ENCODE data around the gene UNG. TPM values are rescaled to one million over a fixed set of nuclear protein-coding genes. Genes with fewer than 3 reads are reported as not detected.

UNG gene
- total RNA-seq, 2 donors from 2014 or later: 4.9 to 13.5 TPM

- WGBS, 2 donors: 90 to 100% methylated on average over 1 to 3 of the region's 3 CpGs
- Histone ChIP-seq H3K27ac (no peak overlapping the region), H3K27me3 (no peaks in the 10 kb centered on the region), H3K4me1 (peaks cover 45% of the 10 kb centered on the region), H3K4me3 (no peak overlapping the region), H3K36me3 (replicated peaks in 1 of 2; ENCODE audit: insufficient read depth in 1 of 2, low read depth in 2 of 2) (no peaks in the 10 kb centered on the region), H3K9me3 (no peaks in the 10 kb centered on the region)
- intact Hi-C loops (cut with DNase I): no loop called here
- TF ChIP-seq POLR2A (IDR thresholded peaks at IDR 0.05): no peak
- no peak for TF ChIP-seq CTCF (IDR thresholded peaks at IDR 0.05)
- DNase-seq (no peak), ATAC-seq (no peak)
Observed at GRCh38 chr12:109121346-109121880, 24.0 kb downstream of the UNG start.

DNA sequence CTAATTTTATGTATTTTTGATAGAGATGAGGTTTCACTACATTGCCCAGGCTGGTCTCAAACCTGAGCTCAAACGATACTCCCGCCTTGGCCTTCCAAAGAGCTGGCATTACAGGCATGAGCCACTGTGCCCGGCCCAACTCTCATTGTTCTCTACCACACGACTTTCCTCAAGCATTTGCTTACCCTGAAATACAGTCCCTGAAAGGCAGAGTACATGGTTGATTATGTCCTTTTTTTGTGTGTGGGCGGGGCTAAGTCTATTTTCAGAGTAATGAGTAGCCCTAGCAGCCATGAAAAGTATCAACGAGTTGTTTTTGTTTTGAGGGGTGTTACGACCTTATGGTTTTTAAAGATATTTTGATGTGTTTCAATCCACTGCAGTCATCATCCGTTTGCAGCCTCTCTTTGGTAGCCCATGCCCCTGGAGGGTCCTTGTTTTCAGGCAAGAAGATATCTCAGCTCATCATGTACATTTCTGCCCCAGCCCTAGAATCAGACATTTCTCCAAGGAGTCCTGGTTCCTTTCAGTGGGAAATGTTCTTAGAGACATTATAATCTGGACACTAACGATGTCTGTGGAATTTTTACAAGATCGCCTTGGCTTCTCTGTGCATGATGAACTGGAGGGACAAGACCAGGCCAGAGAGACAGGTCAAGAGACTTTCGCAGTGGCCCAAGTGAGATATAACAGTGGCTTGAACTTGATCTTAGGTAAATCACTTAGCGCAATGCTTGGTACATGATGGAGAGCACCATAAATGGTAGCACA lies 27.7 kb downstream of the UNG start:
- DNase-seq (no peak), ATAC-seq (no peak)
- 78 to 84% methylated on average over 12 of the region's 12 CpGs for WGBS, 2 donors
- Histone ChIP-seq H3K27ac (peak overlapping the region in 1 of 4 donors; percentile 9), H3K27me3 (no peaks in the 10 kb centered on the region), H3K4me1 (peaks cover 8% of the 10 kb centered on the region), H3K36me3 (replicated peaks in 1 of 2; ENCODE audit: insufficient read depth in 1 of 2, low read depth in 2 of 2) (no peaks in the 10 kb centered on the region), H3K4me3 (no peak overlapping the region), H3K9me3 (no peaks in the 10 kb centered on the region)
- intact Hi-C loops (cut with DNase I): no loop called here
- TF ChIP-seq POLR2A (IDR thresholded peaks at IDR 0.05): no peak
- TF ChIP-seq CTCF (IDR thresholded peaks at IDR 0.05): no peak

DNA sequence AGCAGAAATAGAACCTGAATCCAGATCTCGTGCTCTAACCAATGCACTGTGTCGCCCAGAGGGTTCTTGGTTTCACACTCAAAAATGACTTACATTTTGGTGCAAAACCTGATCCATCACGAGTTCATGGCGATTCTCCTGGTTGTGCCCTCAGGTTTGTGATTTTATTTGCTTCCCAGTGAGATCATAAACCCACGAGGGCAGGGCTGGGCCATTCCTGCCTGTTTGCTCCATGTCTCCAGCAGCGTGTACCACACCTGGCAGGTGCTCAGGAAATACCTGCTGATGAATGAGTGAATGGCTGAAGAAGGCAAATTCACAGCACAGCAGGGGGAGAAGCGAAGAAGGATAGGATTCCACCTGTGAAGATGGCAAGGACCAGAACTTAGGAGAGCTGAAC lies 28.4 kb downstream of the UNG start:
- Histone ChIP-seq H3K27ac (peak overlapping the region in 2 of 4 donors; percentile 2 to 9), H3K27me3 (no peaks in the 10 kb centered on the region), H3K36me3 (replicated peaks in 1 of 2; ENCODE audit: insufficient read depth in 1 of 2, low read depth in 2 of 2) (no peaks in the 10 kb centered on the region), H3K9me3 (no peaks in the 10 kb centered on the region), H3K4me3 (no peak overlapping the region), H3K4me1 (peaks cover 7% of the 10 kb centered on the region)
- peak in 1 of 4 donors; percentile 20 for DNase-seq
- intact Hi-C loops (cut with DNase I): no loop called here
- TF ChIP-seq CTCF (IDR thresholded peaks at IDR 0.05): no peak
- no peak for TF ChIP-seq POLR2A (IDR thresholded peaks at IDR 0.05)
- ATAC-seq: no peak
- WGBS, 2 donors: 65 to 72% methylated on average over 7 of the region's 7 CpGs

DNA sequence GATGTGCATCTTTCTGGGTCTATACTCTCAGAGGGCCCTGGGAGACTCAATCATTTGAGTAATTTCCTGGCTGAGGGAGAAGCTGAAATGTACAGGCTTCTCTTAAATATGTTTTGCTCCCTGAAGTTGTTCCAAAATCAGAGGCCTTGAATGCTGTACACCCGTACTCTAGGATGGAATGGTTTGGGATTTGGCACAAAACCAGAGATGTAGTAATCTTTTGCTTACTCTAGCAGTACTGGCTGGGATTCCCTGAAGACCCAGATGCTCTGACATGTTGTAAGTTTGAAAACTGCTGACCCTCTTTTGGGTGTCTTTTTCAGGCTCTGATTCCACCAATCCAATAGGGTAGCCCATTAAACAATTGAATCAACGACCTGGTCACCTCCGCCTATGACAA lies 29.4 kb downstream of the UNG start:
- TF ChIP-seq CTCF (IDR thresholded peaks at IDR 0.05): no peak
- TF ChIP-seq POLR2A (IDR thresholded peaks at IDR 0.05): no peak
- H3K4me1 ChIP-seq: peaks cover 16% of the 10 kb centered on the region
- no peak for ATAC-seq
- no peak for DNase-seq
- H3K9me3 ChIP-seq: no peaks in the 10 kb centered on the region
- no peaks in the 10 kb centered on the region for H3K27me3 ChIP-seq
- no peak overlapping the region for H3K27ac ChIP-seq
- intact Hi-C loops (cut with DNase I): no loop called here
- 61 to 63% methylated on average over 3 of the region's 3 CpGs for WGBS, 2 donors
- no peaks in the 10 kb centered on the region for H3K36me3 ChIP-seq (replicated peaks in 1 of 2; ENCODE audit: insufficient read depth in 1 of 2, low read depth in 2 of 2)
- no peak overlapping the region for H3K4me3 ChIP-seq

All from body of pancreas (tissue), 4 donors.